Calu3 (cell line): ENCODE measurements around the gene ZDHHC12. TPM values are rescaled to one million over a fixed set of nuclear protein-coding genes. Genes with fewer than 3 reads are reported as not detected.

ENCODE experiments used
- BruUV-seq: library from RNA; stranded (reverse); fragments of 400-500 nt; replicated peaks from 2 replicates; lab custom pipeline; 2021; lab: Mats Ljungman, UMichigan
- CTCF ChIA-PET: fragments of 300-600 bp; sonication (Branson Sonifier 250); formaldehyde crosslinking; loops from one replicate; lab custom pipeline; 2022; ENCODE audit warnings: antibody characterized with exemption; lab: Charles Lee
- DNase-seq: peaks from one replicate; pipeline ENCODE4 v3.0.0; 2022
- H3K27ac Mint-ChIP-seq: one replicate; pipeline ENCODE4 v1.8.0; 2022; ENCODE audit warnings: mixed read lengths; ENCODE audit not compliant: unreplicated experiment
- H3K27me3 Mint-ChIP-seq: one replicate; pipeline ENCODE4 v1.8.0; 2022; ENCODE audit warnings: mixed read lengths; ENCODE audit not compliant: unreplicated experiment
- H3K36me3 Mint-ChIP-seq: one replicate; pipeline ENCODE4 v1.8.0; 2022; ENCODE audit warnings: mild to moderate bottlenecking, moderate library complexity, mixed read lengths; ENCODE audit not compliant: insufficient read depth, unreplicated experiment
- H3K4me1 Mint-ChIP-seq: one replicate; pipeline ENCODE4 v1.8.0; 2022; ENCODE audit warnings: mild to moderate bottlenecking, low read depth, mixed read lengths; ENCODE audit not compliant: unreplicated experiment
- H3K4me3 Mint-ChIP-seq: one replicate; pipeline ENCODE4 v1.8.0; 2022; ENCODE audit warnings: mild to moderate bottlenecking, low read depth, moderate library complexity, mixed read lengths; ENCODE audit not compliant: unreplicated experiment
- H3K9me3 Mint-ChIP-seq: one replicate; pipeline ENCODE4 v1.8.0; 2022; ENCODE audit warnings: low read depth, mixed read lengths; ENCODE audit not compliant: unreplicated experiment
- CTCF ChIP-seq: fragments of 200-600 bp; IDR thresholded peaks from one replicate; pipeline ENCODE4 v1.8.0; 2022; ENCODE audit warnings: antibody characterized with exemption; ENCODE audit not compliant: unreplicated experiment
- intact Hi-C: fragments of 100-400 bp; cut with micrococcal nuclease; formaldehyde crosslinking; loops from one replicate; pipeline ENCODE4 v1.10.0; 2022; ENCODE audit not compliant: unreplicated experiment
- total RNA-seq: library from RNA; stranded (reverse); gene quantifications from 2 replicates; pipeline ENCODE4 v1.2.3, GENCODE V29; 2022

ZDHHC12 gene
- total RNA-seq, 1 experiment from 2014 or later, result 35.4 TPM

DNA sequence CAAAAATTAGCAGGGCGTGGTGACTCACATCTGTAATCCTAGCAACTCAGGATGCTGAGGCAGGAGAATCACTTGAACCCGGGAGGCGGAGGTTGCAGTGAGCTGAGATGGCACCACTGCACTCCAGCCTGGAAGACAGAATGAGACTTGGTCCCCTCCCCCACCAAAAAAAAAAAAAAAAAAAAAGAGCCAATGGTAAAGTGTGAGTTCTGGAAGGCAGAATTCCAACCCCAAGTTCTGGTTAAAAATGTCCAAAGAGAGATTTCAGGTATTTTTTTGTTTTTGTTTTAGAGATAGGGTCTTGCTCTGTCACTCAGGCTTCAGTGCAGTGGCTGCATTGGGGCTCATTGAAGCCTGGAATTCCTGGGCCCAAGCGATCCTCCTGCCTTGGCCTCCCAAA, 36.5 kb downstream of the ZDHHC12 start:
- BruUV-seq, result no TSS peak
- Mint-ChIP-seq H3K9me3 (no peaks in the 10 kb centered on the region), H3K27me3 (no peaks in the 10 kb centered on the region), H3K36me3 (peaks cover 57% of the 10 kb centered on the region), H3K4me1 (peaks cover 35% of the 10 kb centered on the region), H3K27ac (no peak overlapping the region), H3K4me3 (no peak overlapping the region)
- CTCF ChIA-PET, result interaction anchor here (0.6 kb wide), 1 partner anchor 10 kb away, joined by 8 read pairs; no protein-coding TSS in a partner anchor
- DNase-seq, result no peak
- no peak for TF ChIP-seq CTCF
- intact Hi-C loops, result no loop called here

- intact Hi-C loops, result no loop called here
- no peak overlapping the region for H3K27ac Mint-ChIP-seq
- no peaks in the 10 kb centered on the region for H3K27me3 Mint-ChIP-seq
- peaks cover 35% of the 10 kb centered on the region for H3K4me1 Mint-ChIP-seq
- no peak for DNase-seq
- no peaks in the 10 kb centered on the region for H3K9me3 Mint-ChIP-seq
- BruUV-seq, result no TSS peak
- H3K36me3 Mint-ChIP-seq, result peaks cover 44% of the 10 kb centered on the region
- no peak for TF ChIP-seq CTCF
- H3K4me3 Mint-ChIP-seq, result peak overlapping the region; percentile 96
- CTCF ChIA-PET, result no interaction called here
Measured at GRCh38 chr9:128685636-128686489, 38.1 kb downstream of the ZDHHC12 start.

DNA sequence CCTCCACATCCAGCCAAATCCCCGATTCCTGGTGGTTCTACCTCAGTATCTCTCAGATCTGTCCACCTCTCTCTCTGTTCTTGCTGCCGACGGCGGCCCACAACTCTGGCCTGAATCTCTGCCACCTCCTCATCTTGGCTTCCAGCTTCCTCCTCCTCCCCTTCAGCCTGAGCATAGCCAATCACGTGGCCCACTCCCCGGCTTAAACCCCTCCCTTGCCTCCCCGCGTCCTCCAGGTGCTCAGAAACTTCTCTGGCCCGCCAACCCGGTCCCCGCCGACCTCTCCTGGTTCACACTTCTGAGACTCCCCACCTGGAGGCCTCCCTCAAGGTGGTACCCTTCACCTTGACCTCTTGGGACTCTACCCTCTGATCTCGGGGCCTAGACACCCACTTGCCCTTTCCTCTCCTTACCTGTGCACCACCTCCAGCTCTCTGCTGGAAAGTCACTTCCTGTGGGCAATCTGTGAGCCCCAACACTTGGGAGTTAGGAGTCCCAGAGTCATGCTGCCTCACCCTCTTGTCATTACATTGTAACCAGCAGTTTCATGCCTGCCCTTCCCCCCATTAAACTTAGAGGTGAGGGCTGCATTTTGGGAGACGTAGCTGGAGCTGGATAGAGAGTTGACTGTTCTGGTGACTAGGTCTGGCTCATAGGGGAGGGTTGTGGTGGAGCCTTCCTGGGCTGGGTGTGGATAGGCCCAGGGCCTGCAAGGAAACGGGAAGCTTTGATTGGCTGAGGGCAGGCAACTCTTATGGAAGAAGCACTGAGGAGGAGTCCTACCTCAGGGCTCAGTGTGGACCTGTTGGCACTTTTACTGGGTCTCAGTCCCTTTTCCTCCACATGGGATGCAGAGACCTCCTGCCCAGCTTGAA, 39.4 kb downstream of the ZDHHC12 start:
- H3K4me3 Mint-ChIP-seq, result peak overlapping the region; percentile 96
- peak overlapping the region; percentile 93 for H3K27ac Mint-ChIP-seq
- H3K36me3 Mint-ChIP-seq, result peaks cover 39% of the 10 kb centered on the region
- peaks cover 35% of the 10 kb centered on the region for H3K4me1 Mint-ChIP-seq
- BruUV-seq, result no TSS peak
- no peak for TF ChIP-seq CTCF
- intact Hi-C loops, result no loop called here
- no peaks in the 10 kb centered on the region for H3K27me3 Mint-ChIP-seq
- no peaks in the 10 kb centered on the region for H3K9me3 Mint-ChIP-seq
- peak; percentile 82 for DNase-seq
- CTCF ChIA-PET, result interaction anchor here (0.6 to 1.6 kb wide), 4 partner anchors 8 to 134 kb away, joined by 4 to 7 read pairs (median 6); partner anchors contain the start of genes ENDOG and PKN3

GRCh38 chr9:128684065-128684324, 39.9 kb downstream of the ZDHHC12 start:
- DNase-seq, result no peak
- H3K4me3 Mint-ChIP-seq, result peak overlapping the region; percentile 96
- CTCF ChIA-PET, result interaction anchor here (0.6 to 1.6 kb wide), 4 partner anchors 8 to 134 kb away, joined by 4 to 7 read pairs (median 6); partner anchors contain the start of genes ENDOG and PKN3
- intact Hi-C loops, result no loop called here
- no peaks in the 10 kb centered on the region for H3K27me3 Mint-ChIP-seq
- peak overlapping the region; percentile 93 for H3K27ac Mint-ChIP-seq
- no peak for TF ChIP-seq CTCF
- BruUV-seq, result TSS peak; percentile 88
- peaks cover 36% of the 10 kb centered on the region for H3K36me3 Mint-ChIP-seq
- H3K4me1 Mint-ChIP-seq, result peaks cover 35% of the 10 kb centered on the region
- H3K9me3 Mint-ChIP-seq, result no peaks in the 10 kb centered on the region
